Tibial artery (tissue), 4 donors: Measurements from ENCODE around the gene EYS.
"Not testable (repeated sequence)": the region's sequence is repeated elsewhere in the genome, so short reads cannot be mapped to it uniquely, and the experiment has no call there.

Experiments
- DNase-seq, 2 donors: peaks; one replicate each; pipeline ENCODE4 v3.0.0-alpha.2; 2019
- H3K27ac ChIP-seq, 2 donors: fragments of 200-600 bp; sonication (generic) in 1 of 2; 1 replicate in 1 of 2; 2 replicates in 1 of 2; pipeline ENCODE4 v1.5.1; 2018 to 2019; ENCODE audit warnings: mild to moderate bottlenecking in 1 of 2
- H3K27me3 ChIP-seq, 2 donors: fragments of 200-600 bp; sonication (generic) in 1 of 2; one replicate each; pipeline versions ENCODE4 v1.5.1 to v1.6.0; 2016 to 2019
- H3K36me3 ChIP-seq, 3 donors: fragments of 200-600 bp; sonication (generic) in 2 of 3; one replicate each; pipeline ENCODE4 v1.5.1; 2016 to 2019; ENCODE audit warnings: mild to moderate bottlenecking in 2 of 3
- H3K4me1 ChIP-seq, 4 donors: fragments of 200-600 bp; sonication (generic) in 2 of 4; 1 replicate in 3 of 4; 2 replicates in 1 of 4; pipeline ENCODE4 v1.5.1; 2016 to 2019
- H3K4me3 ChIP-seq, 2 donors: fragments of 200-600 bp; sonication (generic) in 1 of 2; 1 replicate in 1 of 2; 2 replicates in 1 of 2; pipeline ENCODE4 v1.5.1; 2018 to 2019; ENCODE audit warnings: mild to moderate bottlenecking in 2 of 2
- H3K9me3 ChIP-seq, 3 donors: fragments of 200-600 bp; sonication (generic) in 1 of 3; one replicate each; pipeline ENCODE4 v1.5.1; 2016 to 2019
- CTCF ChIP-seq, 2 experiments: fragments of 200-600 bp in 1 of 2; fragments of 450-650 bp in 1 of 2; IDR thresholded peaks; one replicate each; pipeline ENCODE4 v1.5.1; 2017 to 2019; ENCODE audit warnings: antibody characterized with exemption in 2 of 2, mild to moderate bottlenecking in 1 of 2, moderate library complexity in 1 of 2
- intact Hi-C: fragments of 100-400 bp; cut with DNase I; formaldehyde crosslinking; loops from one replicate; pipeline ENCODE4 v1.15.0; 2023; ENCODE audit warnings: low total_unique reads

EYS gene

GRCh38 chr6:63744810-63745209 is 1962.2 kb downstream of the EYS start:
- H3K27me3 ChIP-seq = no peaks in the 10 kb centered on the region
- no peaks in the 10 kb centered on the region for H3K36me3 ChIP-seq
- H3K4me1 ChIP-seq = no peaks in the 10 kb centered on the region
- no peak overlapping the region for H3K4me3 ChIP-seq
- H3K27ac ChIP-seq = no peak overlapping the region
- no peaks in the 10 kb centered on the region for H3K9me3 ChIP-seq
- TF ChIP-seq CTCF (IDR thresholded peaks at IDR 0.05) = no peak
- no peak for DNase-seq
- intact Hi-C loops = no loop called here

- intact Hi-C loops = no loop called here
- H3K36me3 ChIP-seq = no peaks in the 10 kb centered on the region
Measured at GRCh38 chr6:63743691-63744090, 1963.3 kb downstream of the EYS start.

GRCh38 chr6:63742060-63742459 is 1965.0 kb downstream of the EYS start:
- Histone ChIP-seq H3K27me3 (no peaks in the 10 kb centered on the region), H3K27ac (no peak overlapping the region), H3K4me3 (no peak overlapping the region), H3K36me3 (no peaks in the 10 kb centered on the region), H3K4me1 (no peaks in the 10 kb centered on the region), H3K9me3 (no peaks in the 10 kb centered on the region)
- intact Hi-C loops = no loop called here
- TF ChIP-seq CTCF (IDR thresholded peaks at IDR 0.05) = no peak
- no peak for DNase-seq

More at GRCh38 chr6:63743691-63744090, 1963.3 kb downstream of the EYS start:
- no peak for TF ChIP-seq CTCF (IDR thresholded peaks at IDR 0.05)
- Histone ChIP-seq H3K27ac (no peak overlapping the region), H3K27me3 (no peaks in the 10 kb centered on the region), H3K9me3 (no peaks in the 10 kb centered on the region), H3K4me1 (no peaks in the 10 kb centered on the region), H3K4me3 (no peak overlapping the region)
- no peak for DNase-seq

- no peaks in the 10 kb centered on the region for H3K27me3 ChIP-seq
- intact Hi-C loops = no loop called here
- no peak for TF ChIP-seq CTCF (IDR thresholded peaks at IDR 0.05)
Measured at GRCh38 chr6:63740709-63741108, 1966.3 kb downstream of the EYS start.

GRCh38 chr6:63739094-63739687 is 1967.8 kb downstream of the EYS start:
- Histone ChIP-seq H3K27me3 (no peaks in the 10 kb centered on the region), H3K36me3 (no peaks in the 10 kb centered on the region), H3K9me3 (no peaks in the 10 kb centered on the region), H3K4me3 (no peak overlapping the region), H3K4me1 (no peaks in the 10 kb centered on the region), H3K27ac (no peak overlapping the region)
- intact Hi-C loops = no loop called here
- no peak for DNase-seq
- TF ChIP-seq CTCF (IDR thresholded peaks at IDR 0.05) = no peak

More at GRCh38 chr6:63740709-63741108, 1966.3 kb downstream of the EYS start:
- H3K9me3 ChIP-seq = no peaks in the 10 kb centered on the region
- no peaks in the 10 kb centered on the region for H3K36me3 ChIP-seq
- no peaks in the 10 kb centered on the region for H3K4me1 ChIP-seq
- H3K27ac ChIP-seq = no peak overlapping the region
- no peak for DNase-seq
- H3K4me3 ChIP-seq = no peak overlapping the region

- H3K9me3 ChIP-seq, H3K27me3 ChIP-seq, H3K4me3 ChIP-seq, H3K36me3 ChIP-seq, intact Hi-C loops, H3K4me1 ChIP-seq, DNase-seq, H3K27ac ChIP-seq: not testable (repeated sequence)
Measured at GRCh38 chr6:63738190-63738589, 1968.8 kb downstream of the EYS start.
